Duodenal mucosa (tissue), 2 donors: ENCODE results near the gene HAUS1.

Experiments
- H3K27ac ChIP-seq: one replicate; pipeline ENCODE4 v1.7.0; 2013; ENCODE audit warnings: low read depth, low read length
- H3K27me3 ChIP-seq, 2 donors: one replicate each; pipeline ENCODE4 v1.7.0; 2013; ENCODE audit warnings: low read length in 2 of 2, control low read depth in 1 of 2; ENCODE audit not compliant: insufficient read depth in 2 of 2, control insufficient read depth in 1 of 2
- H3K36me3 ChIP-seq, 2 donors: one replicate each; pipeline ENCODE4 v1.7.0; 2013; ENCODE audit warnings: low read length in 2 of 2, control low read depth in 1 of 2; ENCODE audit not compliant: insufficient read depth in 2 of 2, control insufficient read depth in 1 of 2
- H3K4me1 ChIP-seq, 2 donors: one replicate each; pipeline ENCODE4 v1.7.0; 2013; ENCODE audit warnings: low read length in 2 of 2, control low read depth in 1 of 2; ENCODE audit not compliant: insufficient read depth in 2 of 2, control insufficient read depth in 1 of 2
- H3K4me3 ChIP-seq, 2 donors: one replicate each; pipeline ENCODE4 v1.7.0; 2013; ENCODE audit warnings: low read length in 2 of 2, low read depth in 1 of 2
- H3K9ac ChIP-seq, 2 donors: one replicate each; pipeline ENCODE4 v1.7.0; 2013; ENCODE audit warnings: low read length in 2 of 2, low read depth in 1 of 2
- H3K9me3 ChIP-seq, 2 donors: one replicate each; pipeline ENCODE4 v1.7.0; 2013; ENCODE audit warnings: low read length in 2 of 2, control low read depth in 1 of 2; ENCODE audit not compliant: control insufficient read depth in 1 of 2

HAUS1 gene

GRCh38 chr18:46104128-46104911 is at the start of gene HAUS1:
Gene HAUS1, plus strand, starts transcription at chr18:46104385. Its CDS starts 27 bp downstream, at chr18:46104412.
- H3K27ac ChIP-seq: no peak within 1 kb of the TSS
- peak within 1 kb of the TSS; percentile 89 to 98 for H3K4me3 ChIP-seq
- H3K27me3 ChIP-seq: no peaks in the 10 kb centered on the region
- peaks cover 4 to 9% of the 10 kb centered on the region in 2 donors for H3K4me1 ChIP-seq
- no peaks in the 10 kb centered on the region for H3K9me3 ChIP-seq
- peaks cover 0 to 6% of the 10 kb centered on the region in 2 donors for H3K36me3 ChIP-seq
- peak within 1 kb of the TSS; percentile 72 to 88 for H3K9ac ChIP-seq

- H3K27ac ChIP-seq: no peak overlapping the region
- no peaks in the 10 kb centered on the region for H3K36me3 ChIP-seq
- no peak overlapping the region for H3K9ac ChIP-seq
- no peaks in the 10 kb centered on the region for H3K27me3 ChIP-seq
- peaks cover under 1 to 3% of the 10 kb centered on the region in 2 donors for H3K4me1 ChIP-seq
- H3K9me3 ChIP-seq: no peaks in the 10 kb centered on the region
- H3K4me3 ChIP-seq: no peak overlapping the region
Measured at GRCh38 chr18:46054956-46055837, 49.0 kb upstream of the HAUS1 start.

GRCh38 chr18:46055838-46056230 is 48.4 kb upstream of the HAUS1 start:
- no peaks in the 10 kb centered on the region for H3K36me3 ChIP-seq
- no peak overlapping the region for H3K27ac ChIP-seq
- no peak overlapping the region for H3K9ac ChIP-seq
- H3K4me3 ChIP-seq: no peak overlapping the region
- peaks cover 6 to 7% of the 10 kb centered on the region in 2 donors for H3K4me1 ChIP-seq
- H3K9me3 ChIP-seq: no peaks in the 10 kb centered on the region
- no peaks in the 10 kb centered on the region for H3K27me3 ChIP-seq

- Histone ChIP-seq H3K27ac (no peak overlapping the region), H3K4me1 (peaks cover 4 to 8% of the 10 kb centered on the region in 2 donors), H3K36me3 (no peaks in the 10 kb centered on the region), H3K9ac (no peak overlapping the region), H3K9me3 (no peaks in the 10 kb centered on the region), H3K4me3 (no peak overlapping the region), H3K27me3 (no peaks in the 10 kb centered on the region)
Measured at GRCh38 chr18:46060359-46060841, 43.8 kb upstream of the HAUS1 start.

- Histone ChIP-seq H3K4me3 (no peak overlapping the region), H3K4me1 (peaks cover 4 to 8% of the 10 kb centered on the region in 2 donors), H3K27ac (no peak overlapping the region), H3K27me3 (no peaks in the 10 kb centered on the region), H3K9ac (no peak overlapping the region), H3K36me3 (no peaks in the 10 kb centered on the region), H3K9me3 (no peaks in the 10 kb centered on the region)
Measured at GRCh38 chr18:46061387-46061786, 42.8 kb upstream of the HAUS1 start.

- Histone ChIP-seq H3K36me3 (no peaks in the 10 kb centered on the region), H3K27me3 (no peaks in the 10 kb centered on the region), H3K4me1 (peaks cover 4 to 8% of the 10 kb centered on the region in 2 donors), H3K9me3 (no peaks in the 10 kb centered on the region), H3K4me3 (no peak overlapping the region), H3K27ac (no peak overlapping the region), H3K9ac (no peak overlapping the region)
Measured at GRCh38 chr18:46061796-46062195, 42.4 kb upstream of the HAUS1 start.

GRCh38 chr18:46062781-46063180 is 41.4 kb upstream of the HAUS1 start:
- Histone ChIP-seq H3K27ac (no peak overlapping the region), H3K27me3 (no peaks in the 10 kb centered on the region)

GRCh38 chr18:46067438-46068007 is 36.7 kb upstream of the HAUS1 start:
- H3K27me3 ChIP-seq: no peaks in the 10 kb centered on the region
- no peak overlapping the region for H3K27ac ChIP-seq
- H3K4me3 ChIP-seq: no peak overlapping the region
- no peaks in the 10 kb centered on the region for H3K9me3 ChIP-seq
- H3K36me3 ChIP-seq: no peaks in the 10 kb centered on the region
- H3K4me1 ChIP-seq: peaks cover 3 to 14% of the 10 kb centered on the region in 2 donors
- H3K9ac ChIP-seq: no peak overlapping the region

More at GRCh38 chr18:46062781-46063180, 41.4 kb upstream of the HAUS1 start:
- Histone ChIP-seq H3K4me1 (peaks cover 4 to 8% of the 10 kb centered on the region in 2 donors), H3K9me3 (no peaks in the 10 kb centered on the region), H3K9ac (no peak overlapping the region), H3K4me3 (no peak overlapping the region), H3K36me3 (no peaks in the 10 kb centered on the region)

GRCh38 chr18:46068763-46069162 is 35.4 kb upstream of the HAUS1 start:
- Histone ChIP-seq H3K27ac (no peak overlapping the region), H3K4me3 (peak overlapping the region in 1 of 2 donors; percentile 24), H3K36me3 (no peaks in the 10 kb centered on the region), H3K9ac (no peak overlapping the region), H3K4me1 (peaks cover 14 to 25% of the 10 kb centered on the region in 2 donors), H3K9me3 (no peaks in the 10 kb centered on the region), H3K27me3 (no peaks in the 10 kb centered on the region)
